GM12892 (cell line): ENCODE results near the gene CLPTM1.
"Not testable (repeated sequence)": the region's sequence is repeated elsewhere in the genome, so short reads cannot be mapped to it uniquely, and the experiment has no call there.

Experiments used
- DNase-seq: peaks from one replicate; pipeline ENCODE4 v3.0.0; 2011; ENCODE audit not compliant: insufficient read length
- FAIRE-seq: peaks from 2 replicates; lab custom pipeline; 2011; peaks lifted over from hg19 to GRCh38; lab: Jason Lieb, UNC
- POLR2A ChIP-seq: IDR thresholded peaks from 2 replicates; pipeline ENCODE4 v1.6.1; 2011; ENCODE audit warnings: low read depth, low read length, control low read depth
- POLR2AphosphoS5 ChIP-seq: IDR thresholded peaks from 2 replicates; pipeline ENCODE4 v1.6.1; 2011; ENCODE audit warnings: low read depth, low read length, control low read depth
- TAF1 ChIP-seq: IDR thresholded peaks from 2 replicates; pipeline ENCODE4 v1.6.1; 2011; ENCODE audit warnings: low read depth, mild to moderate bottlenecking, control low read depth, low read length, borderline replicate concordance

CLPTM1 gene

DNA sequence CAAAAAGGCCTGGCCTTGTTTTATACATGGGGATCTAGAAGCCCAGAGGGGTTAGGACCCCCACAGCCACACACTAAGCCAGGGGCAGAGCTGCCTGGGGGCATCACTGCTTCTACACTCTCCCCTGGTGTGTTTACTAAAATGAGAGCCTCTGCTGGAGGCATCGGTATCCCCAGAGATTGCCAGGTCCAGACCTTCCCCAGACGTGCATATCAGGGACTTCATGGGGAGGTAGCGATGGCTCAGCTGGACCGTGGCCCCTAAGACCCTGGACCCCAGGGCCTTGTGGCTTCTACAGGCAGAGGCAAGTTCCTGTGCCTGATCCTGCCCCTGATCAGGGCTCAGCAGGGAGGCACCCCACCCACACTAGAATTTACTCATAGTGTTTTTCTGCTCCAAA, 13.5 kb downstream of the CLPTM1 start:
- FAIRE-seq (no peak), DNase-seq (no peak)
- TF ChIP-seq TAF1 = no peak

DNA sequence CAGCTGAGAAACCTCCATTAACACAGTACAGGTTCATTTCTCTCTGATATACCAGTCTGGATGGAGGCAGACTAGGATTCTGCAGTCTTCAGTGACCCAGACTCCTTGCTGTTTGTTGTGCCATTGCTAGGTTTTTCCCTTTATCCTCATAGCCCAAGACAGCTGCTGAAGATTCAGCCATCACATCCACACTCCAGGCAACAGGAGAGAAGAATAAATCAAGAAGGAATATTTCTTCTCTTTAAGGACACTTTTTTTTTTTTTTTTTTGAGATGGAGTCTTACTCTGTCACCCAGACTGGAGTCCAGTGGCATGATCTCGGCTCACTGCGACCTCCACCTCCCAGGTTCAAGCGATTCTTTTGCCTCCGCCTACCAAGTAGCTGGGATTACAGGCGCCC, 14.3 kb downstream of the CLPTM1 start:
- FAIRE-seq = no peak

GRCh38 chr19:44971451-44971850, 16.3 kb downstream of the CLPTM1 start:
- not testable (repeated sequence) for DNase-seq, FAIRE-seq

More for the DNA sequence above, 14.3 kb downstream of the CLPTM1 start:
- no peak for DNase-seq
- no peak for TF ChIP-seq POLR2AphosphoS5
- no peak for TF ChIP-seq TAF1
- TF ChIP-seq POLR2A = no peak

- TF ChIP-seq POLR2AphosphoS5 (no peak), POLR2A (no peak), TAF1 (no peak)
- DNase-seq (no peak), FAIRE-seq (no peak)
Measured at GRCh38 chr19:44972802-44973201, 17.6 kb downstream of the CLPTM1 start.

- DNase-seq (no peak), FAIRE-seq (no peak)
- TF ChIP-seq TAF1 (no peak), POLR2A (no peak), POLR2AphosphoS5 (no peak)
Measured at GRCh38 chr19:44973982-44974735, 19.0 kb downstream of the CLPTM1 start.

- no peak for DNase-seq
- TF ChIP-seq TAF1 = no peak
- TF ChIP-seq POLR2A = no peak
- TF ChIP-seq POLR2AphosphoS5 = no peak
- no peak for FAIRE-seq
Measured at GRCh38 chr19:44974857-44975256, 19.7 kb downstream of the CLPTM1 start.

DNA sequence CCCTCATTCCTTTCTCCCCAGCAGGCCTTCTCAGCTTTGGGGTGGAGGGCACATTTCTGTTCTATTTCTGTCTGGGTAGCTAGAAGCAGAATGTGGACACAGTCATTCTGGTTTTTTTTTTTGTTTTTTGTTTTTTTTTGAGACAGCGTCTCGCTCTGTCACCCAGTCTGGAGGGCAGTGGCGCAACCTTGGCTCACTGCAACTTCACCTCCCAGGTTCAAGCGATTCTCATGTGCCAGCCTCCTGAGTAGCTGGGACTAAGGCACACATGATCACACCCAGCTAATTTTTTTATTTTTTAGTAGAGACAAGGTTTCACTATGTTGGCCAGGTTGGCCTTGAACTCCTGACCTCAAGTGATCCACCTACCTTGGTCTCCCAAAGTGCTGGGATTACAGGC, 20.3 kb downstream of the CLPTM1 start:
- no peak for FAIRE-seq
- no peak for DNase-seq
- TF ChIP-seq POLR2A (no peak), TAF1 (no peak), POLR2AphosphoS5 (no peak)

GRCh38 chr19:44984005-44984404, 28.8 kb downstream of the CLPTM1 start:
- no peak for FAIRE-seq
- TF ChIP-seq TAF1 = no peak
- TF ChIP-seq POLR2A = no peak
- no peak for TF ChIP-seq POLR2AphosphoS5
- DNase-seq = no peak

- FAIRE-seq (no peak), DNase-seq (no peak)
- TF ChIP-seq POLR2AphosphoS5 = no peak
- no peak for TF ChIP-seq POLR2A
- TF ChIP-seq TAF1 = no peak
Measured at GRCh38 chr19:44985445-44985844, 30.3 kb downstream of the CLPTM1 start.

DNA sequence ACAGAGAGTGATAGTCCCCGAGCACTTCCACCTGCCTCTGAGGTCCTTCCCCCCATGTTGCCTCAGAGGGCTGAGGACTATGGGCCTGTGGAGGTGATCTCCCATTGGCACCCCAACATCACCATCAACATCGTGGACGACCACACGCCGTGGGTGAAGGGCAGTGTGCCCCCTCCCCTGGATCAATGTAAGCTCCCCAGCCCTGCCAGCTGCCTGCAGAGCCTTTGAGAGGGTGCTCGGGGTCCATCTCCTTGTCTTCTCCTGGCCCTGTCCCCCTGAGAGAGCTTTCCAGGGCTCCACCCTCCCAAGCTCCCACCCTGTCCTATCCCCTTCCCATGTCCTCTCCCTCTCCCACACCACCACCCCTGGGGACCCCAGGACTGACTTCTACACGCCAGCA, 31.2 kb downstream of the CLPTM1 start:
- DNase-seq (no peak), FAIRE-seq (no peak)
- no peak for TF ChIP-seq POLR2A
- TF ChIP-seq TAF1 = no peak
- no peak for TF ChIP-seq POLR2AphosphoS5

DNA sequence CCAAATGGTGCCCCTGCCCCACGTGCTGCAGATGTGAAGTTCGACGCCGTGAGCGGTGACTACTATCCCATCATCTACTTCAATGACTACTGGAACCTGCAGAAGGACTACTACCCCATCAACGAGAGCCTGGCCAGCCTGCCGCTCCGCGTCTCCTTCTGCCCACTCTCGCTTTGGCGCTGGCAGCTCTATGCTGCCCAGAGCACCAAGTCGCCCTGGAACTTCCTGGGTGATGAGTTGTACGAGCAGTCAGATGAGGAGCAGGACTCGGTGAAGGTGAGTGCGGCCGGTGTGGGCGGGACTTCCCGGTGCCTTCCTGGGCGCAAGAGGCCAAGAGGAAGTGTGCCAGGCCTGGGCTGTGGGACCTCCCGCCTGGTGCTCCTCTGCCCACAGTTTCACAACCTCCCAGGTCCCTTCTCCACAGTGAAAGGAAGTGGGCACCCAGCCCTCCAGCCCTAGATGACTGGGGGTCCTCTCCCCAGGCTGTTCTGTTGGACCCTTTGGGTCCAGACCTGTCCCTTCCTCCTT, 32.0 kb downstream of the CLPTM1 start:
- FAIRE-seq (no peak), DNase-seq (no peak)
- TF ChIP-seq TAF1 = no peak
- no peak for TF ChIP-seq POLR2AphosphoS5
- TF ChIP-seq POLR2A = no peak

DNA sequence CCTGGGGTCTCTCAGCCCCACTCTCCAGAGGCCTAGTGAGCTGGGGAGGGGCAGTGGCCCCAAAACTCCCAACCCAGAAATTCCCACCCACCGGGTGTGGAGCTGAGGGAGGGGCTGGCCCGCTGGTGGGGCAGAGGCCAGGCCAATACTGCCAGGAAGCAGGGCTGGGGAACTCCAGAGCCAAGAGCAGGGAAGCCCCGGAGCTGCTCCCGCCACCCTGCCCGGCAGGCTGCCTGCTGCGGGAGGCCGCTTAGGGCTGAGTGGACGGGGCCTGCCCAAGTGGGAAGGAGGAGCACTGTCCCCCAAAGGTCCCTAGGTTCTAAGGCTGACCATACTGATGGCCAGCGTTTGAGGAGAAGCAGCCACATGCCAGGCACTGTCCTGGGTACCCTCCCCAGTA, 33.1 kb downstream of the CLPTM1 start:
- TF ChIP-seq TAF1 (no peak), POLR2AphosphoS5 (no peak), POLR2A (no peak)
- FAIRE-seq = no peak
- no peak for DNase-seq

DNA sequence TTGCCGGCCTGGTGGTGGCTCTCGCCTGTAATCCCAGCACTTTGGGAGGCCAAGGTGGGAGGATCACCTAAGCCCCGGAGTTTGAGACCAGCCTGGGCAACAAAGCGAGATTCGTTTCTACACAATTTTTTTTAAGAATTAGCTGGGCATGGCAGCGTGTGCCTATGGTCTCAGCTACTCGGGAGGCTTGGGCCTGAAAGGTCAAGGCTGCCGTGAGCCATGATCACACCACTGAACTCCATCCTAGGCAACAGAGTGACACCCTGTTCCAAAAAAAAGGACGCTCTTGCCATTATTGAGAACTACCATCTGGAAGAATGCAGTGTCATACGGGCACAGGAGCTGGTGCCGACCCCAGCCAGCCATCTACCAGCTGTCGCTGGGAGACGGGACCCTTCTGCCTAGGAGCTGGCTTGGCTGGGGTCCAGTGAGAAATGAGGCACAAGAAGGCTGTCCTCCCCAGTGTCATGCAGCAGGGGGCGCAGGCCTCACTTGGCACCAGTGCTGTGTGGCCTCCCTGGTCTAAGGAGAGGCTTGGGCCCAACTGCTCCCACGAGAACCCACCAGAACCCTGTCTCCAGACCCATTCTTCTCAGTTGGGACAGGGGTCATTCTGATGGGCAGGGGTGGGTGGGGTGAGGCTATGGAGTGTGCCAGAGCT, 33.8 kb downstream of the CLPTM1 start:
- FAIRE-seq (peak; percentile 81), DNase-seq (peak; percentile 85)
- no peak for TF ChIP-seq POLR2A
- TF ChIP-seq TAF1 = no peak
- TF ChIP-seq POLR2AphosphoS5 = no peak
